Hepatocyte (in vitro differentiated cells): ENCODE results near the gene CMIP. TPM values are rescaled to one million over a fixed set of nuclear protein-coding genes. Genes with fewer than 3 reads are reported as not detected.

Experiments used
- DNase-seq: peaks from one replicate; pipeline ENCODE4 v3.0.0-alpha.2; 2016; ENCODE audit warnings: low spot score
- H2AFZ ChIP-seq: fragments of 200-600 bp; sonication (generic); 2 replicates; pipeline ENCODE4 v1.6.0; 2016; ENCODE audit warnings: antibody characterized with exemption, mild to moderate bottlenecking
- H3K27ac ChIP-seq: fragments of 200-600 bp; sonication (generic); 2 replicates; pipeline ENCODE4 v1.5.1; 2016; ENCODE audit warnings: mild to moderate bottlenecking
- H3K27me3 ChIP-seq: fragments of 200-600 bp; sonication (generic); 2 replicates; pipeline ENCODE4 v1.6.1; 2016
- H3K36me3 ChIP-seq: fragments of 200-600 bp; sonication (generic); replicated peaks from 2 replicates; pipeline ENCODE4 v1.5.1; 2016; ENCODE audit warnings: low read depth; ENCODE audit not compliant: insufficient read depth
- H3K4me1 ChIP-seq: fragments of 200-600 bp; sonication (generic); 2 replicates; pipeline ENCODE4 v1.5.1; 2016; ENCODE audit warnings: mild to moderate bottlenecking, moderate library complexity; ENCODE audit not compliant: insufficient read depth
- H3K4me2 ChIP-seq: fragments of 200-600 bp; sonication (generic); 2 replicates; pipeline ENCODE4 v1.6.0; 2016
- H3K4me3 ChIP-seq: fragments of 200-600 bp; sonication (generic); 2 replicates; pipeline ENCODE4 v1.5.1; 2016; ENCODE audit warnings: mild to moderate bottlenecking
- H3K79me2 ChIP-seq: fragments of 200-600 bp; sonication (generic); 2 replicates; pipeline ENCODE4 v1.6.0; 2017; ENCODE audit warnings: mild to moderate bottlenecking
- H3K9me2 ChIP-seq: fragments of 200-600 bp; sonication (generic); replicated peaks from 2 replicates; pipeline ENCODE4 v1.6.0; 2017; ENCODE audit warnings: mild to moderate bottlenecking; ENCODE audit not compliant: insufficient read depth
- H3K9me3 ChIP-seq: fragments of 200-600 bp; sonication (generic); 2 replicates; pipeline ENCODE4 v1.5.1; 2016; ENCODE audit warnings: low read depth, mild to moderate bottlenecking
- H4K20me1 ChIP-seq: fragments of 200-600 bp; sonication (generic); 2 replicates; pipeline ENCODE4 v1.6.0; 2016; ENCODE audit warnings: mild to moderate bottlenecking; ENCODE audit not compliant: insufficient read depth, poor library complexity, severe bottlenecking
- CTCF ChIP-seq: fragments of 200-600 bp; sonication (generic); IDR thresholded peaks from 2 replicates; pipeline ENCODE4 v1.5.1; 2016; ENCODE audit warnings: antibody characterized with exemption, mild to moderate bottlenecking; ENCODE audit not compliant: poor library complexity
- EZH2 ChIP-seq: fragments of 200-600 bp; sonication (generic); IDR thresholded peaks from 2 replicates; pipeline ENCODE4 v1.6.1; 2016; ENCODE audit warnings: antibody characterized with exemption, mild to moderate bottlenecking, borderline replicate concordance
- EZH2phosphoT487 ChIP-seq: fragments of 200-600 bp; sonication (generic); IDR thresholded peaks from one replicate; pipeline ENCODE4 v1.6.1; 2018; ENCODE audit warnings: antibody characterized with exemption, mild to moderate bottlenecking, low read depth, moderate library complexity; ENCODE audit not compliant: unreplicated experiment, severe bottlenecking
- WGBS: methylation state at CpG from one replicate; pipeline ENCODE4 v1.1.6; 2016; ENCODE audit warnings: low lambda C conversion rate; ENCODE audit errors: missing lambda C conversion rate; 5-methylcytosine and 5-hydroxymethylcytosine counted together
- polyA plus RNA-seq: library from polyadenylated mRNA; unstranded; fragments of >200 nt; fragmentation: Nextera tagmentation; extraction: Ambion mirVana; gene quantifications from 2 replicates; pipeline ENCODE4 v1.2.1, GENCODE V29; 2016
- total RNA-seq: library from RNA; depleted of rRNA; stranded (reverse); fragments of >200 nt; gene quantifications from 2 replicates; pipeline ENCODE4 v1.2.3, GENCODE V29; 2014

CMIP gene
- total and polyA plus RNA-seq, 2 experiments from 2014 or later = 5.8 to 17.8 TPM

GRCh38 chr16:81573533-81574020, 129.0 kb downstream of the CMIP start:
- Histone ChIP-seq H3K36me3 (no peaks in the 10 kb centered on the region), H3K4me1 (peaks cover 8% of the 10 kb centered on the region), H3K4me2 (no peak overlapping the region), H2AFZ (no peak overlapping the region), H3K27ac (no peak overlapping the region), H3K9me3 (no peaks in the 10 kb centered on the region), H3K4me3 (no peak overlapping the region), H3K79me2 (peaks cover 79% of the 10 kb centered on the region), H3K27me3 (no peaks in the 10 kb centered on the region), H3K9me2 (no peaks in the 10 kb centered on the region), H4K20me1 (peaks cover 20% of the 10 kb centered on the region)
- no peak for TF ChIP-seq EZH2
- no peak for TF ChIP-seq EZH2phosphoT487
- TF ChIP-seq CTCF = no peak
- 90% methylated on average over 7 of the region's 7 CpGs for WGBS
- DNase-seq = no peak

GRCh38 chr16:81574168-81574567, 129.6 kb downstream of the CMIP start:
- DNase-seq = no peak
- Histone ChIP-seq H4K20me1 (peaks cover 19% of the 10 kb centered on the region), H3K4me1 (peaks cover 8% of the 10 kb centered on the region), H3K4me3 (no peak overlapping the region), H3K79me2 (peaks cover 81% of the 10 kb centered on the region), H3K4me2 (no peak overlapping the region), H2AFZ (no peak overlapping the region), H3K27ac (no peak overlapping the region), H3K9me3 (no peaks in the 10 kb centered on the region), H3K36me3 (no peaks in the 10 kb centered on the region), H3K27me3 (no peaks in the 10 kb centered on the region), H3K9me2 (no peaks in the 10 kb centered on the region)
- TF ChIP-seq CTCF (no peak), EZH2 (no peak), EZH2phosphoT487 (no peak)
- 95% methylated on average over 7 of the region's 7 CpGs for WGBS

- 79% methylated on average over 6 of the region's 6 CpGs for WGBS
- H3K27ac ChIP-seq = no peak overlapping the region
Measured at GRCh38 chr16:81575307-81575706, 130.7 kb downstream of the CMIP start.

More at GRCh38 chr16:81575307-81575706, 130.7 kb downstream of the CMIP start:
- no peak overlapping the region for H2AFZ ChIP-seq
- H3K27me3 ChIP-seq = no peaks in the 10 kb centered on the region
- no peak overlapping the region for H3K4me2 ChIP-seq
- H4K20me1 ChIP-seq = peaks cover 7% of the 10 kb centered on the region
- TF ChIP-seq EZH2 (no peak), EZH2phosphoT487 (no peak), CTCF (no peak)
- H3K36me3 ChIP-seq = no peaks in the 10 kb centered on the region
- H3K9me3 ChIP-seq = no peaks in the 10 kb centered on the region
- H3K79me2 ChIP-seq = peaks cover 78% of the 10 kb centered on the region
- no peaks in the 10 kb centered on the region for H3K9me2 ChIP-seq
- H3K4me1 ChIP-seq = peaks cover 4% of the 10 kb centered on the region
- no peak for DNase-seq
- no peak overlapping the region for H3K4me3 ChIP-seq
